Measurements from ENCODE around the gene IRX4.
A peak's percentile ranks its signal among the peaks of the same experiment; 100 is the strongest.

Gene IRX4

GRCh38 chr5:1892685-1893445 is 10.1 kb upstream of the IRX4 start:
- no peak overlapping the region for H3K4me3 ChIP-seq (ENCODE audit: low read depth, low read length)

- no peak overlapping the region for H3K4me3 ChIP-seq (ENCODE audit: low read depth, low read length)
These were observed 9.5 kb upstream of the IRX4 start for GRCh38 chr5:1892211-1892610.

- no peak overlapping the region for H3K4me3 ChIP-seq (ENCODE audit: low read depth, low read length)
These were observed 8.7 kb upstream of the IRX4 start for GRCh38 chr5:1891391-1891790.

- no peak overlapping the region for H3K4me3 ChIP-seq (ENCODE audit: low read depth, low read length)
These were observed 7.6 kb upstream of the IRX4 start for GRCh38 chr5:1890296-1890695.

GRCh38 chr5:1889321-1890065 is 6.8 kb upstream of the IRX4 start:
- no peak overlapping the region for H3K4me3 ChIP-seq (ENCODE audit: low read depth, low read length)

- no peak overlapping the region for H3K4me3 ChIP-seq (ENCODE audit: low read depth, low read length)
These were observed 6.0 kb upstream of the IRX4 start for GRCh38 chr5:1888541-1889251.

- peak overlapping the region; percentile 45 for H3K4me3 ChIP-seq (ENCODE audit: low read depth, low read length)
These were observed 5.0 kb upstream of the IRX4 start for GRCh38 chr5:1887588-1888360.

- peak overlapping the region; percentile 45 for H3K4me3 ChIP-seq (ENCODE audit: low read depth, low read length)
These were observed 4.3 kb upstream of the IRX4 start for GRCh38 chr5:1886846-1887587.

- peak overlapping the region; percentile 4 for H3K4me3 ChIP-seq (ENCODE audit: low read depth, low read length)
These were observed 3.4 kb upstream of the IRX4 start for GRCh38 chr5:1885868-1886845.

GRCh38 chr5:1885404-1885755 is 2.7 kb upstream of the IRX4 start:
- no peak overlapping the region for H3K4me3 ChIP-seq (ENCODE audit: low read depth, low read length)

- H3K4me3 ChIP-seq (ENCODE audit: low read depth, low read length): no peak overlapping the region
These were observed 2.1 kb upstream of the IRX4 start for GRCh38 chr5:1884678-1885403.

- peak overlapping the region; percentile 4 for H3K4me3 ChIP-seq (ENCODE audit: low read depth, low read length)
These were observed 1.4 kb upstream of the IRX4 start for GRCh38 chr5:1883925-1884677.

- H3K4me3 ChIP-seq (ENCODE audit: low read depth, low read length): peak overlapping the region; percentile 20
These were observed 597 bp upstream of the IRX4 start for GRCh38 chr5:1883120-1883924.

- H3K4me3 ChIP-seq (ENCODE audit: low read depth, low read length): no peak overlapping the region
These were observed 891 bp downstream of the IRX4 start for GRCh38 chr5:1881731-1882336.

GRCh38 chr5:1881098-1881572 is 1.6 kb downstream of the IRX4 start:
- no peak overlapping the region for H3K4me3 ChIP-seq (ENCODE audit: low read depth, low read length)

GRCh38 chr5:1880377-1881025 is 2.2 kb downstream of the IRX4 start:
- no peak overlapping the region for H3K4me3 ChIP-seq (ENCODE audit: low read depth, low read length)

All from iPS-11a (cell line).